ENCODE measurements around the gene ARHGEF37.
"Not testable (repeated sequence)": the region's sequence is repeated elsewhere in the genome, so short reads cannot be mapped to it uniquely, and the experiment has no call there.

The ARHGEF37 gene

GRCh38 chr5:149581192-149581861, at the start of gene ARHGEF37:
ARHGEF37 (plus strand) TSS chr5:149581498; CDS start chr5:149597770, 16,272 bp downstream.
- Histone ChIP-seq H3K4me1 (ENCODE audit: insufficient read depth, low read length, poor library complexity, severe bottlenecking) (peaks cover under 1% of the 10 kb centered on the region), H3K9ac (ENCODE audit: low read depth, low read length, poor library complexity, severe bottlenecking) (no peak within 1 kb of the TSS), H3K27me3 (ENCODE audit: insufficient read depth, low read length, poor library complexity, severe bottlenecking) (no peaks in the 10 kb centered on the region), H3K36me3 (ENCODE audit: insufficient read depth, low read length) (no peaks in the 10 kb centered on the region), H3K79me2 (ENCODE audit: insufficient read depth, low read length) (no peaks in the 10 kb centered on the region), H3F3A (ENCODE audit: low read depth) (no peaks in the 10 kb centered on the region), H3K4me2 (ENCODE audit: low read depth, low read length, poor library complexity, severe bottlenecking) (no peak within 1 kb of the TSS), H2AFZ (ENCODE audit: low read length) (no peak within 1 kb of the TSS), H3K9me2 (replicated peaks; ENCODE audit: low read depth, low read length) (no peaks in the 10 kb centered on the region), H3K9me3 (ENCODE audit: insufficient read depth, low read depth, low read length) (no peaks in the 10 kb centered on the region), H3K4me3 (ENCODE audit: low read length, poor library complexity, severe bottlenecking) (peak within 1 kb of the TSS; percentile 13), H4K20me1 (ENCODE audit: insufficient read depth, low read length, poor library complexity, severe bottlenecking) (no peaks in the 10 kb centered on the region)
- no peak for TF ChIP-seq CTCF (conservative IDR thresholded peaks at IDR 0.05; ENCODE audit: low read length)

GRCh38 chr5:149532413-149532812, 48.9 kb upstream of the ARHGEF37 start:
- Histone ChIP-seq H3K36me3 (ENCODE audit: insufficient read depth, low read length) (peaks cover 60% of the 10 kb centered on the region), H3K4me2 (ENCODE audit: low read depth, low read length, poor library complexity, severe bottlenecking) (no peak overlapping the region), H3K9ac (ENCODE audit: low read depth, low read length, poor library complexity, severe bottlenecking) (no peak overlapping the region), H3K9me3 (ENCODE audit: insufficient read depth, low read depth, low read length) (no peaks in the 10 kb centered on the region), H3K27me3 (ENCODE audit: insufficient read depth, low read length, poor library complexity, severe bottlenecking) (no peaks in the 10 kb centered on the region), H3F3A (ENCODE audit: low read depth) (no peaks in the 10 kb centered on the region), H3K9me2 (replicated peaks; ENCODE audit: low read depth, low read length) (no peaks in the 10 kb centered on the region), H3K4me1 (ENCODE audit: insufficient read depth, low read length, poor library complexity, severe bottlenecking) (peaks cover 8% of the 10 kb centered on the region), H2AFZ (ENCODE audit: low read length) (no peak overlapping the region), H4K20me1 (ENCODE audit: insufficient read depth, low read length, poor library complexity, severe bottlenecking) (peaks cover 100% of the 10 kb centered on the region), H3K79me2 (ENCODE audit: insufficient read depth, low read length) (peaks cover 100% of the 10 kb centered on the region), H3K4me3 (ENCODE audit: low read length, poor library complexity, severe bottlenecking) (no peak overlapping the region)
- TF ChIP-seq EZH2phosphoT487 (IDR thresholded peaks at IDR 0.05; ENCODE audit: borderline replicate concordance): no peak
- no peak for TF ChIP-seq CTCF (conservative IDR thresholded peaks at IDR 0.05; ENCODE audit: low read length)

GRCh38 chr5:149535787-149536186, 45.5 kb upstream of the ARHGEF37 start:
- H4K20me1 ChIP-seq (ENCODE audit: insufficient read depth, low read length, poor library complexity, severe bottlenecking): peaks cover 96% of the 10 kb centered on the region
- not testable (repeated sequence) for H3K9me2 ChIP-seq (replicated peaks; ENCODE audit: low read depth, low read length)

GRCh38 chr5:149537374-149537975, 43.8 kb upstream of the ARHGEF37 start:
- no peak overlapping the region for H3K9ac ChIP-seq (ENCODE audit: low read depth, low read length, poor library complexity, severe bottlenecking)
- no peaks in the 10 kb centered on the region for H3K27me3 ChIP-seq (ENCODE audit: insufficient read depth, low read length, poor library complexity, severe bottlenecking)
- no peaks in the 10 kb centered on the region for H3K9me3 ChIP-seq (ENCODE audit: insufficient read depth, low read depth, low read length)
- peak overlapping the region; percentile 6 for H3K4me2 ChIP-seq (ENCODE audit: low read depth, low read length, poor library complexity, severe bottlenecking)
- H4K20me1 ChIP-seq (ENCODE audit: insufficient read depth, low read length, poor library complexity, severe bottlenecking): peaks cover 94% of the 10 kb centered on the region
- no peak overlapping the region for H3K4me3 ChIP-seq (ENCODE audit: low read length, poor library complexity, severe bottlenecking)
- TF ChIP-seq CTCF (conservative IDR thresholded peaks at IDR 0.05; ENCODE audit: low read length): no peak
- no peak for TF ChIP-seq EZH2phosphoT487 (IDR thresholded peaks at IDR 0.05; ENCODE audit: borderline replicate concordance)
- peaks cover 98% of the 10 kb centered on the region for H3K79me2 ChIP-seq (ENCODE audit: insufficient read depth, low read length)
- H3K9me2 ChIP-seq (replicated peaks; ENCODE audit: low read depth, low read length): no peaks in the 10 kb centered on the region
- H2AFZ ChIP-seq (ENCODE audit: low read length): no peak overlapping the region
- H3K4me1 ChIP-seq (ENCODE audit: insufficient read depth, low read length, poor library complexity, severe bottlenecking): peaks cover 12% of the 10 kb centered on the region
- peaks cover 65% of the 10 kb centered on the region for H3K36me3 ChIP-seq (ENCODE audit: insufficient read depth, low read length)
- H3F3A ChIP-seq (ENCODE audit: low read depth): no peaks in the 10 kb centered on the region

More at GRCh38 chr5:149535787-149536186, 45.5 kb upstream of the ARHGEF37 start:
- H2AFZ ChIP-seq (ENCODE audit: low read length); H3K4me3 ChIP-seq (ENCODE audit: low read length, poor library complexity, severe bottlenecking); H3K9me3 ChIP-seq (ENCODE audit: insufficient read depth, low read depth, low read length); H3F3A ChIP-seq (ENCODE audit: low read depth); H3K27me3 ChIP-seq (ENCODE audit: insufficient read depth, low read length, poor library complexity, severe bottlenecking); H3K4me1 ChIP-seq (ENCODE audit: insufficient read depth, low read length, poor library complexity, severe bottlenecking); H3K4me2 ChIP-seq (ENCODE audit: low read depth, low read length, poor library complexity, severe bottlenecking); H3K9ac ChIP-seq (ENCODE audit: low read depth, low read length, poor library complexity, severe bottlenecking): not testable (repeated sequence)
- Histone ChIP-seq H3K79me2 (ENCODE audit: insufficient read depth, low read length) (peaks cover 99% of the 10 kb centered on the region), H3K36me3 (ENCODE audit: insufficient read depth, low read length) (peaks cover 66% of the 10 kb centered on the region)

All from Loucy (cell line).